ENCODE measurements around the gene CD8A.

CD8A gene

DNA sequence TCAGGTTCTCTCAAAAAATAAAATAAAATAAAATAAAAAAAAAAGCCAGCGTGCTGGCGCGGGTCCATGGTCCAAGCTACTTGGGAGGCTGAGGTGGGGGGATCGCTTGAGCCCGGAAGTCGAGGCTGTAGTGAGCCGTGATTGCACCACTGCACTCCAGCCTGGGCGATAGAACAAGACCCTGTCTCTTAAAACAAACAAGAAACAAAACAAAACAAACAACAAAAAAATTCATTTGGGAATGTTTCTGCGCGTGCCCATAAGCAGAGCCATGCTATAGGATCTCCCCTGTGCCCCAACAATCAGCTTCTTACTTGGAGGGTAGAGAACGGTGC, 16.4 kb upstream of the CD8A start:
- no peak for ATAC-seq

DNA sequence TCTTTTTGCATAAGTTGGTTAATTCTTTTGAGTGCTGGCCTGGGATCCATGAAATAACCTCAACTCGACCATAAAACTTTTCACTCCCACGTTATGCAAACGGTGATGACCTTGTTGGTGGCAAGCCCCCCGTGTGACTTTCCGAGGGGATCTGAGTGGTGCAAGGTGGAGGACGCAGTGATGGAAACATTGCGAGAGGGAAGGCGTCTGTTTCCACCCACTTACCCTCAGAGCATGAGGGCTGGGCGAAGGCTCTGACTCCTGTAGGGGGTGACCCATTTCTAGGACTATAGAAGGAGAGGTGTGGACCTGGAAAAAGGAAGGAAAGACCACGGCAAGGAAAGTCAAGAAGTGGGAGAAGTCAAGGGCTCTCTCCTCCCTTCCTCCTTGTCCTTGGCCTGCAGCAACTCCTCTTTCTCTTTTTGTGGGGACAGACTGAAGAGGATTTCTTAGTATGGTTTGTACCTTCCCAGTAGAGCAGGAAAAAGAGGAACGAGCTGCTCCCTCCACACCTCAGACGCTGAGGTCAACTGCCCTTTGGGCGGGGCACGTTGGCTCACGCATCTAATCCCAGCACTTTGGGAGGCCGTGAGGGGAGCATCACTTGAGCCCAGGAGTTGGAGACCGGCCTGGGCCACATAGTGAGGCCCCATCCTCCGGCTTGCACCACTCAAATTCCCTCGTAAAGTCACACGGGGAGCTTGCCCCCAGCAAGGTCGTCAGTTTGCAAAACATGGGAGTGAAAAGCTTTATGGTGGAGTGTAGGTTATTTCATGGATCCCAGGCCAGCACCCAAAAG, 15.5 kb upstream of the CD8A start:
- ATAC-seq, result no peak
- TF ChIP-seq SNAI2 (CRISPR knock-in tag; IDR thresholded peaks at IDR 0.05) (no peak), RARB (CRISPR knock-in tag; IDR thresholded peaks at IDR 0.05) (no peak), CSDC2 (CRISPR knock-in tag; IDR thresholded peaks at IDR 0.05) (no peak), ZNF8 (CRISPR knock-in tag; IDR thresholded peaks at IDR 0.05) (no peak), ZC3H10 (CRISPR knock-in tag; IDR thresholded peaks at IDR 0.05) (no peak), BACH2 (CRISPR knock-in tag; IDR thresholded peaks at IDR 0.05; ENCODE audit: borderline replicate concordance) (no peak), GLIS3 (CRISPR knock-in tag; IDR thresholded peaks at IDR 0.05) (no peak)
- TF ChIP-seq, protein P1, sequence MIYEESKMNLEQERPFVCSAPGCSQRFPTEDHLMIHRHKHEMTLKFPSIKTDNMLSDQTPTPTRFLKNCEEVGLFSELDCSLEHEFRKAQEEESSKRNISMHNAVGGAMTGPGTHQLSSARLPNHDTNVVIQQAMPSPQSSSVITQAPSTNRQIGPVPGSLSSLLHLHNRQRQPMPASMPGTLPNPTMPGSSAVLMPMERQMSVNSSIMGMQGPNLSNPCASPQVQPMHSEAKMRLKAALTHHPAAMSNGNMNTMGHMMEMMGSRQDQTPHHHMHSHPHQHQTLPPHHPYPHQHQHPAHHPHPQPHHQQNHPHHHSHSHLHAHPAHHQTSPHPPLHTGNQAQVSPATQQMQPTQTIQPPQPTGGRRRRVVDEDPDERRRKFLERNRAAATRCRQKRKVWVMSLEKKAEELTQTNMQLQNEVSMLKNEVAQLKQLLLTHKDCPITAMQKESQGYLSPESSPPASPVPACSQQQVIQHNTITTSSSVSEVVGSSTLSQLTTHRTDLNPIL (CRISPR knock-in tag; IDR thresholded peaks at IDR 0.05; ENCODE audit: low read depth), result no peak
- TF ChIP-seq, protein P2, sequence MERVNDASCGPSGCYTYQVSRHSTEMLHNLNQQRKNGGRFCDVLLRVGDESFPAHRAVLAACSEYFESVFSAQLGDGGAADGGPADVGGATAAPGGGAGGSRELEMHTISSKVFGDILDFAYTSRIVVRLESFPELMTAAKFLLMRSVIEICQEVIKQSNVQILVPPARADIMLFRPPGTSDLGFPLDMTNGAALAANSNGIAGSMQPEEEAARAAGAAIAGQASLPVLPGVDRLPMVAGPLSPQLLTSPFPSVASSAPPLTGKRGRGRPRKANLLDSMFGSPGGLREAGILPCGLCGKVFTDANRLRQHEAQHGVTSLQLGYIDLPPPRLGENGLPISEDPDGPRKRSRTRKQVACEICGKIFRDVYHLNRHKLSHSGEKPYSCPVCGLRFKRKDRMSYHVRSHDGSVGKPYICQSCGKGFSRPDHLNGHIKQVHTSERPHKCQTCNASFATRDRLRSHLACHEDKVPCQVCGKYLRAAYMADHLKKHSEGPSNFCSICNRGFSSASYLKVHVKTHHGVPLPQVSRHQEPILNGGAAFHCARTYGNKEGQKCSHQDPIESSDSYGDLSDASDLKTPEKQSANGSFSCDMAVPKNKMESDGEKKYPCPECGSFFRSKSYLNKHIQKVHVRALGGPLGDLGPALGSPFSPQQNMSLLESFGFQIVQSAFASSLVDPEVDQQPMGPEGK (CRISPR knock-in tag; IDR thresholded peaks at IDR 0.05; ENCODE audit: borderline replicate concordance), result no peak

More for the DNA sequence above, 16.4 kb upstream of the CD8A start:
- TF ChIP-seq ZNF70 (CRISPR knock-in tag; IDR thresholded peaks at IDR 0.05) (no peak), CSDC2 (CRISPR knock-in tag; IDR thresholded peaks at IDR 0.05) (no peak), PPARA (CRISPR knock-in tag; IDR thresholded peaks at IDR 0.05; ENCODE audit: borderline replicate concordance) (no peak), CSRNP3 (CRISPR knock-in tag; IDR thresholded peaks at IDR 0.05) (no peak), ARNTL (CRISPR knock-in tag; IDR thresholded peaks at IDR 0.05; ENCODE audit: borderline replicate concordance, low read depth) (no peak), ZFP3 (CRISPR knock-in tag; IDR thresholded peaks at IDR 0.05) (no peak), RARB (CRISPR knock-in tag; IDR thresholded peaks at IDR 0.05) (no peak), BACH2 (CRISPR knock-in tag; IDR thresholded peaks at IDR 0.05; ENCODE audit: borderline replicate concordance) (no peak), OSR1 (CRISPR knock-in tag; IDR thresholded peaks at IDR 0.05) (no peak), ESRRG (CRISPR knock-in tag; IDR thresholded peaks at IDR 0.05) (no peak), TCF4 (CRISPR knock-in tag; IDR thresholded peaks at IDR 0.05; ENCODE audit: borderline replicate concordance) (no peak), ISL1 (CRISPR knock-in tag; IDR thresholded peaks at IDR 0.05) (no peak), POU6F1 (CRISPR knock-in tag; IDR thresholded peaks at IDR 0.05; ENCODE audit: borderline replicate concordance, low read depth) (no peak), ZNF8 (CRISPR knock-in tag; IDR thresholded peaks at IDR 0.05) (no peak), TSHZ2 (CRISPR knock-in tag; IDR thresholded peaks at IDR 0.05) (no peak), GLIS3 (CRISPR knock-in tag; IDR thresholded peaks at IDR 0.05) (no peak), ZC3H10 (CRISPR knock-in tag; IDR thresholded peaks at IDR 0.05) (no peak), SNAI2 (CRISPR knock-in tag; IDR thresholded peaks at IDR 0.05) (no peak)
- TF ChIP-seq, protein P1 (CRISPR knock-in tag; IDR thresholded peaks at IDR 0.05; ENCODE audit: low read depth), result no peak
- TF ChIP-seq, protein P2 (CRISPR knock-in tag; IDR thresholded peaks at IDR 0.05; ENCODE audit: borderline replicate concordance), result no peak

Data from SK-N-SH treated with all-trans-retinoic acid at 6 μM for 48 hours (cell line).